ENCODE measurements around the gene FABP6. TPM values are rescaled to one million over a fixed set of nuclear protein-coding genes. Genes with fewer than 3 reads are reported as not detected.

FABP6 gene
- total and polyA plus RNA-seq, 3 experiments from 2014 or later, result not detected

Other genes with a start within 250 kb of the FABP6 start
- gene TTC1, start 220.4 kb upstream of the FABP6 start, total RNA-seq, result 10 to 100 TPM; 66.4 to 70.7 TPM
- 99.8 TPM for gene TTC1, start 220.4 kb upstream of the FABP6 start, polyA plus RNA-seq
- 10 to 100 TPM; 24.0 to 26.2 TPM for gene PWWP2A, start 110.1 kb upstream of the FABP6 start, total RNA-seq
- 31.7 TPM for gene PWWP2A, start 110.1 kb upstream of the FABP6 start, polyA plus RNA-seq
- gene CCNJL, start 83.1 kb downstream of the FABP6 start, total RNA-seq, result not detected
- not detected for gene CCNJL, start 83.1 kb downstream of the FABP6 start, polyA plus RNA-seq
- gene C1QTNF2, start 141.1 kb downstream of the FABP6 start, total RNA-seq, result not detected
- not detected for gene C1QTNF2, start 141.1 kb downstream of the FABP6 start, polyA plus RNA-seq
- gene FAM200C, start 170.5 kb downstream of the FABP6 start, total RNA-seq, result 1 to 10 TPM; 1.0 to 1.2 TPM
- gene FAM200C, start 170.5 kb downstream of the FABP6 start, polyA plus RNA-seq, result 0.12 TPM
- 10 to 100 TPM; 48.3 to 55.7 TPM for gene SLU7, start 189.6 kb downstream of the FABP6 start, total RNA-seq
- 94.1 TPM for gene SLU7, start 189.6 kb downstream of the FABP6 start, polyA plus RNA-seq
- gene PTTG1, start 192.3 kb downstream of the FABP6 start, total RNA-seq, result 10 to 100 TPM; 79.8 to 82.2 TPM
- 40.2 TPM for gene PTTG1, start 192.3 kb downstream of the FABP6 start, polyA plus RNA-seq